Measurements from ENCODE around the gene TMEM163.

- TF ChIP-seq CTCF (IDR thresholded peaks at IDR 0.05; ENCODE audit: insufficient read depth, low read depth, low read length) (no peak), EZH2 (IDR thresholded peaks at IDR 0.05; ENCODE audit: insufficient read depth, low read length) (no peak)
These were observed 181.1 kb downstream of the TMEM163 start for GRCh38 chr2:134537702-134538101.

Measured in astrocyte (in vitro differentiated cells and primary cell).